Measurements from ENCODE around the gene HOXA9.
A peak's percentile ranks its signal among the peaks of the same experiment; 100 is the strongest.

The HOXA9 gene

GRCh38 chr7:27188386-27189294 is 23.3 kb upstream of the HOXA9 start:
- DNase-seq (ENCODE audit: low read depth): no peak

DNA sequence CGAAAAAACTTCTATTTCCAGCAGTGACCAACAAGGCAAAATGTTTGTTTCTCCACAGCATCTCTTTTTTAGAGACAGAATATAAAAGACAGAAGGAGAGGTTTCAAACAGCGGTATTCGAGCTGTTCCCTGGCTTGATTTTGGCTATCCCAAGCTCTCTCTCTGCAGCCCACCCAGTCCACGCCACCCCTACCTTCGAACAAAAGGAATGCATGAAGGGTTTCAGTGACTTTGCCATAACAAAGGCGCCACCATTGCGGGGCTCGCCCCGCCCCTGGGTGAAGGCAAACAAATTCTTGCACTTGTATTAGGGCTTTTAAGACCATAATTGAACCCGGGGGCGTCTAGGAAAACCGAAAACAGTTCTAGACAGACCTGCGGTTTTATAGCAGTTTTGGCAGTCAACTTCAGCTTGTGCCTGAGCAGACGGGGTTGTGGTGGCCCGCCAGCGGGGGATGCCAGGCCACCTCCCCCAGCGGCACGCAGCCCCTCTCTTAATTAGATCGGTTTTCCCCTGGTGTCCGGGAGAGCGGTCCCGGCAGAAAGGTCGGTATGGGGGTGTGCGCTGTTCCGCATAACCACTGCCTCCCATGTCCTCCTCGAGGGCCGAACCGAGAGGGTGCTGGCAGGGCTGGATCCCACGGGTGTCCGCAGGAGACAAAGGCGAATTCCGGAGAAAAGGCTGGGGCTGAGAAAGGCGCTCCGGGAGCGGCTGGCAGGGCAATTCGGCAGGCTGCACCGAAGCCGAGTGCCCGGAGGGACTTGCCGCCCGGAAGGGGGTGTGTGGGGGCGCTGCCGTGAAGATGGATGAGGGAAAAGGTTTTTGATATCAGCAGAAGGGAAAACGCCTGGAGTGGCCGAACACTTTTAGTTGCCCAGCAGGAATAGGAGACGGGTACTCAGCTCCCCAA is 22.4 kb upstream of the HOXA9 start:
- no peak for DNase-seq (ENCODE audit: low read depth)

DNA sequence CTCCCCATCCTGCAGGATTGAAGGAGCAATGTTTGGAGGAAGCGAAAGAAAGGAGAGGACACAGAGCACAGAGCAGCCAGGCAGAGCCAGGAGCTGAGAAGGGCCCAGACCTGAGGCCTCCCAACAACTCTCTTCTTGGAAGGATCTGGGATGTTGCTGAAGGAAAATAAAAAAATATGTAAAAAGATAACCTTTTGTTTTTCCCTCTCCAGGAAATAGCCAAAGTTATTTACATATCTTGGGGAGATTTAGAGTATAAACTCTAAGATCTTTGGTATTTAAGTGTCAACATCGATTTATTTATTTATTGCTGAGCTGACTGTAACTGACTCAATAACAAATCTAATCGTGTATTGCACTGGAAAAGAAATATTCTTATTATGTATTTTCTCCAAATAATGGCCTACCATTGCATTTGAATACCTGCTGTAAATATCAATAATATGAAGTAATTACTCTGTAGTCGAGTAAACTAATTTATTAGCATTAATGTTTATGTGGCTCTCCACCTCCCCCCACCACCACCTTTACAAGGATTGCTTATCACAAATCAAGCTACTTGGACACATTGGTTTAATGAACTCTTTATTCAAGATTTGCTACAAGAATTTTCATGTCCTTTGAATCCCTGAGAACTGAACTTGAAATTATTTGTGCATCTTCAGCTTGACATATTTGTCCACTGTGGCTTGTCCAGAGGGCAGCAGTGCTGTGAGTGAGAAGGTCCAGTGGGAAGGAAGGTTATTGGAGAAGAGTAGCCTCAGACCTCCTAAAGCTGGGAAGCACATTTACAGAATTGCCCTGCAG is 21.5 kb upstream of the HOXA9 start:
- DNase-seq (ENCODE audit: low read depth): no peak

- no peak for DNase-seq (ENCODE audit: low read depth)
Observed at GRCh38 chr7:27185854-27186667, 20.7 kb upstream of the HOXA9 start.

- DNase-seq (ENCODE audit: low read depth): peak; percentile 84
Observed at GRCh38 chr7:27185013-27185853, 19.9 kb upstream of the HOXA9 start, which contains the start of gene HOXA11. Gene HOXA11 (minus strand): TSS chr7:27185232. CDS start chr7:27185144, 88 bp downstream.

DNA sequence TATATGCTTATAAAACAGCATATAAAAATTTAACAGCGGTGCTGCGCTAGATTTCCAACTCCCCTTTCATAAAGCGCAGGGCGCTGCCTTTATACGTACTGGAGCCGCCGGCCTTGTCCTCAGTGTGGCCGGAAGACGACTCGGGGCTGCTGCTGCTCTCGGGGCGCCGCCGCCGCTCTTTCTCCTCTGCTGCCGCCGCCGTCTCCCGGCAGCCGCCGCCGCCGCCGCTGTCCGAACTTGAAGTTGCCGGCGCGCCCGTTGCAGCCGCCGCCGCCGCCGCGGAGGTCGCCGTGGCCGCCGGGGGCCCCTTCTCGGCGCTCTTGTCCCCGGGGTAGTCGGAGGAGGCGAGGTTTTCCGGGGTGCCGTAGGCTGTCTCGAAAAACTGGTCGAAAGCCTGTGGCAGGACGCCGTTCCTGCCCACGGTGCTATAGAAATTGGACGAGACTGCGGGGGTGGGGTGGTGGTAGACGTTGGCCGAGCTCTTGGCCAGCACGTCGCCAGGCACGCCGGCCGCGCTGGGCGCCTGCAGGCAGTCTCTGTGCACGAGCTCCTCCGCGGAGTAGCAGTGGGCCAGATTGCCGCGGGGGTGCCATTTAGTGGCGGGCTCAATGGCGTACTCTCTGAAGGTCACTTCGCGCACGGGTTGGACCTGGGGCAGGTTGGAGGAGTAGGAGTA is 19.1 kb upstream of the HOXA9 start:
- DNase-seq (ENCODE audit: low read depth): no peak

GRCh38 chr7:27183682-27184336 is 18.5 kb upstream of the HOXA9 start:
- DNase-seq (ENCODE audit: low read depth): no peak

- no peak for DNase-seq (ENCODE audit: low read depth)
Observed at GRCh38 chr7:27182861-27183681, 17.7 kb upstream of the HOXA9 start.

DNA sequence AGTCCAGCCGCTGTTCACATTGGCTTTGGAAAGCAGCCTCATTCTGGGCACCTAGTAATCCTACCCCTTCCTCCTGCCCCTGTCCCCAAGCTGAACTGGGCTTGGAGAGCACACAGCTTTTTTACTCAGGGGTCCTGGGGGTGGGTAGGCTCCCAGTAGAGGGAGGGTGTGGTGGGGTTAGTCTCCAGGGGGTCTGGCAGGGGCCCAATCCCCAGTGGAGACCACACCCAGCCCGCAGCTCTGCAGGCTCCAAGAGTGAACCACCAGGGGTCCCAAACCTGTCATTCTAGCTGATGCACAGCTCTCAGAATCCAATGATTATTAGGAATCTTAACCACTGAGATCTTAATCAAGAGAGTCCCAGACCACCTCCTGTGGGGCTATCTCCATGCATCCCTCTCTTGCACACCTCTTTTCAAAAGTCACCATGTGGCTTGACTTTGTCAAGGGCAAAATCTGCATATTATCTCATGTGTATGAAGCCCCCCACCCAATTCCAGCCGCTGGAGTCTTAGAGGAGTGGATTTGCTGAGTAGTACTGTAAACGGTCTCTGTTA is 17.0 kb upstream of the HOXA9 start:
- DNase-seq (ENCODE audit: low read depth): no peak

DNA sequence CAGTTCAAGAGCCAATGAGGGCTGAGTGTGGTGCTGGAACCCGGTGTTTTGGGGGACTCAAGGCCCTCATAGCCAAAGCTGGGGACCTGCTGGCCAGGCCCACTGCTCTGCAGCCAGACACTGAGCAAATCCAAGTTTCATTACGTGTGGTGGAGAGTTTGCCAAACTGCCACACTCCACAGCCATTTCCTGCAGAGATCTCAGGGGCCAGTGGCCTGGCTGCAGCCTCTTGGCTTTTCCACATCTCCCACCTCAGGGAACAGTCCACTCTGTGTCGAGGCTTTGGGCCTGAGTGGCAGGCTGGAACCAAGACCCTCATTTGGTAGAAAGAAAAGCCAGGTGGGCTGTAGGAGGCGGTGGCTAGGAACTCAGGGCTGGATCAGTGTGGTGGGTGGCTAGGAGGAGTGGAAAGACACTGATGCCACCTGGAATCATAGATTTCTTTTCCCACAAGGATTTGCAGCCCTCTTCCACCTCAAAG is 16.5 kb upstream of the HOXA9 start:
- DNase-seq (ENCODE audit: low read depth): no peak

- DNase-seq (ENCODE audit: low read depth): no peak
Observed at GRCh38 chr7:27180431-27181420, 15.4 kb upstream of the HOXA9 start.

DNA sequence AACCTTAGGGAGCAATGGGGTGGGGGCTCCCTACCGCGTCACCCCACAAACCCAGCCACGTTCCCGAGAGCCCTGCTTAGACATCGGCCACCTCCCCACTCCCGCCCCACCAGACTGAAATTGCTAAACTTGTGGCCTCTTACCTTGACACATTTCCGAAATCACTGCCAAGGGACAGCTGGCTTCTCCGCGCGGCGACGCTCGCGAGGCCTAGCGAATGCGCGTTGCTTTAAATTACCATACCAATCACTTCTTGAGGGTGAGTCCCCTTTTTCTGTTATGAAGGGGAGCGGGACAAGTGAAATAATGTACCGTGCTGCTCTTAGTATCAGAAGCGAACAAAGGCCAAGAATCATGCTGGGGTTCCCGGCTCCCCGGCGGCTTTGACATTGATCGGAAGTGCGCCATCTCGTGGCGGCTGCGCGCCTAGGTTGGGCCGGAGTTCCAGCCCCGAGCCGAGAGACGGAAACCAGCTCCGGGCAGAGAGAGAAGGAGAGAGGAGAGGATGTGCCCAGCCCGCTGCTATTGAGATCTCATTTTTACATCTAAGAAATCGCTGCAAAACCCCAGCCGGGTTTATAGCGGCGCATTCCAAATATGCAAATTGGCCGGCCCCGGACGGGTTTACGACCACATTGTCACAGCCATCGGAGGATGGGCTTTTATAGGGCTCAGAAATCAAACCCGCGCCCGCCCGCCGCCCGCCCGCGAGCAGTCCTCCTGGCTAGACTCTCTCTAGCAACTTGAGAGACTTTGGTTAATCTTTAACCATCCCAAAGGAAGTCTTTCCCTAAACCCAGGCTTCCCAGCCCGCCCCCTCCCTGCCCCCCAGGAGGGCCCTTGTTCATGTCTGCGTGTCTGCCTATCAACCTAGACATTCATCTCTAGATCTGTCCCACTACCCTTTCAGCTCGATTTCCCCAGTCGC is 14.4 kb upstream of the HOXA9 start:
- DNase-seq (ENCODE audit: low read depth): peak; percentile 79

DNA sequence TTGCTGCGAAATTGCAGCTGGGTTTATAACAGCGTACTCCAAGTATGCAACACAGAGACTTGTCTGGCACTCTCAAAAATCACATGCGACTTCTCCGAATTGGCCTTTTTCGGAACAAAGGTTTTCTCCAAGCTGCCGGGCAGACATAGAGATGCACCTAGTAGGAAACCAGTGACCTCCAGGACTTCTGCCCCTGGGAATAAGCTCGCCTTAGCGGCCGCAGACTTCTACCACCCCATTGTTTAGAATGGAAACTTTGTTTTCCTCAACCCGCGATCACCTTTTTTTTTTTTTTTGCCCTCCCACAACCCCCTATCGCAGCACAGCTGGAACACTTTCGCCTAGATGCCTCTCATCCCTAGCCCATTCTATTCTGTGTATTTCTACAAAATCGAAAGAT is 13.7 kb upstream of the HOXA9 start:
- no peak for DNase-seq (ENCODE audit: low read depth)

DNA sequence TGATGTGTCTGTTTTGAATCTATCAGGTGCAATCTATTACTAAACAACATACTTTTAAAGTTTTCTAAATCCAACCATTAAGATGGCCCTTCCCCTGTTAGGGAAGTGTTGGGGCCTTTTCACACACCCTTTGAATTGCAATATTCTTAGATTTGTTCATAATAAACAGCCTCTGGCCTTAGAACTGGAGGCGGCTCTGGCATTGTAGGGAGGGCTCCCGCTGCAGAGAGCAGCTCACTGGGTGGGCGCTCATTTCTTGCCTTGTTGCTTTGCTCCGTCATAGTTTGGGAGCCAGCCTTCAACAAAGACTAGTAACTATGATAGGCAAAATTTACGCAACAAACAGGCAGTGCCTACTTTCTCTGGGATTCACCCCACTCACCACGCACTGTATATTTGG is 13.0 kb upstream of the HOXA9 start:
- no peak for DNase-seq (ENCODE audit: low read depth)

GRCh38 chr7:27177795-27178320 is 12.5 kb upstream of the HOXA9 start:
- no peak for DNase-seq (ENCODE audit: low read depth)
